HepG2 (cell line): ENCODE data around the gene PIGV. TPM values are rescaled to one million over a fixed set of nuclear protein-coding genes. Genes with fewer than 3 reads are reported as not detected.

ENCODE experiments used
- ATM ChIP-seq: fragments of 450-650 bp; IDR thresholded peaks from 2 replicates; pipeline ENCODE4 v1.7.1; 2017; ENCODE audit warnings: mild to moderate bottlenecking, borderline replicate concordance
- CEBPB ChIP-seq: IDR thresholded peaks from 2 replicates; pipeline ENCODE4 v1.6.1; 2011; ENCODE audit warnings: low read depth, low read length, improper control_type of control experiment, borderline replicate concordance
- ELF4 ChIP-seq: sonication (generic); formaldehyde crosslinking; IDR thresholded peaks from 2 replicates; pipeline ENCODE4 v1.5.0; 2020; ENCODE audit warnings: missing genetic modification reagents, mild to moderate bottlenecking, moderate library complexity, borderline replicate concordance
- EZH2 ChIP-seq: conservative IDR thresholded peaks from 2 replicates; pipeline ENCODE4 v1.6.1; 2012; ENCODE audit warnings: mild to moderate bottlenecking, low read depth, low read length, moderate library complexity
- GATAD1 ChIP-seq: IDR thresholded peaks from 2 replicates; pipeline ENCODE4 v1.6.1; 2016; ENCODE audit warnings: missing genetic modification reagents, missing compliant biosample characterization
- GATAD2A ChIP-seq: IDR thresholded peaks from 2 replicates; pipeline ENCODE4 v1.6.1; 2016
- JDP2 ChIP-seq: sonication (generic); formaldehyde crosslinking; IDR thresholded peaks from 2 replicates; pipeline ENCODE4 v1.8.1; 2022; ENCODE audit warnings: missing genetic modification reagents, borderline replicate concordance
- MEF2D ChIP-seq: sonication (generic); formaldehyde crosslinking; IDR thresholded peaks from 2 replicates; pipeline ENCODE4 v1.5.1; 2020; ENCODE audit warnings: mild to moderate bottlenecking, missing genetic modification reagents
- NAIF1 ChIP-seq: sonication (generic); formaldehyde crosslinking; IDR thresholded peaks from 2 replicates; pipeline ENCODE4 v1.5.0; 2020; ENCODE audit warnings: mild to moderate bottlenecking, missing genetic modification reagents, borderline replicate concordance
- SIX4 ChIP-seq: sonication (generic); formaldehyde crosslinking; IDR thresholded peaks from 2 replicates; pipeline ENCODE4 v1.4.0; 2020; ENCODE audit warnings: missing genetic modification reagents
- ZFP41 ChIP-seq: sonication (generic); formaldehyde crosslinking; IDR thresholded peaks from 2 replicates; pipeline ENCODE4 v1.4.0; 2020; ENCODE audit warnings: mild to moderate bottlenecking, missing genetic modification reagents, borderline replicate concordance
- ZKSCAN5 ChIP-seq: sonication (generic); formaldehyde crosslinking; IDR thresholded peaks from 2 replicates; pipeline ENCODE4 v1.5.1; 2020; ENCODE audit warnings: mild to moderate bottlenecking, missing genetic modification reagents
- ZNF350 ChIP-seq: sonication (generic); formaldehyde crosslinking; IDR thresholded peaks from 2 replicates; pipeline ENCODE4 v1.4.0; 2020; ENCODE audit warnings: mild to moderate bottlenecking, low read depth, missing genetic modification reagents, borderline replicate concordance
- ZNF501 ChIP-seq: sonication (generic); formaldehyde crosslinking; IDR thresholded peaks from 2 replicates; pipeline ENCODE4 v1.5.1; 2020; ENCODE audit warnings: mild to moderate bottlenecking, moderate library complexity, missing genetic modification reagents
- ZNF7 ChIP-seq: IDR thresholded peaks from 2 replicates; pipeline ENCODE4 v1.6.1; 2016; ENCODE audit warnings: missing biosample characterization, missing genetic modification reagents
- polyA plus RNA-seq, 8 experiments: library from polyadenylated mRNA; depleted of rRNA in 3 of 8; stranded (reverse) in 7 of 8; unstranded in 1 of 8; fragments of >200 nt; fragmentation: Illumina TruSeq in 4 of 8; extraction: Trizol in 4 of 8; gene quantifications; 2 replicates each; pipeline versions ENCODE4 v1.2.1 to v1.2.3, GENCODE V29; 2011 to 2016; ENCODE audit warnings: low read depth in 4 of 8, missing spikeins in 1 of 8, mixed read lengths in 1 of 8; ENCODE audit not compliant: insufficient read depth in 1 of 8
- total RNA-seq, 5 experiments: library from RNA; depleted of rRNA; stranded (reverse); fragments of >200 nt; fragmentation: Illumina TruSeq; extraction: Trizol; gene quantifications; 2 replicates each; pipeline ENCODE4 v1.2.3, GENCODE V29; 2016; ENCODE audit warnings: low read depth in 1 of 5
- TF ChIP-seq, protein P1 (sequence below): sonication (generic); formaldehyde crosslinking; conservative IDR thresholded peaks from 2 replicates; pipeline ENCODE4 v1.4.0; 2020; ENCODE audit warnings: mild to moderate bottlenecking, missing genetic modification reagents, moderate library complexity
- TF ChIP-seq, protein P2 (sequence below): IDR thresholded peaks from 2 replicates; pipeline ENCODE4 v1.6.1; 2016; ENCODE audit warnings: mild to moderate bottlenecking
- TF ChIP-seq, protein P3 (sequence below): IDR thresholded peaks from 2 replicates; pipeline ENCODE4 v1.6.1; 2016; ENCODE audit warnings: missing genetic modification reagents, missing compliant biosample characterization
- TF ChIP-seq, protein P4 (sequence below): sonication (generic); formaldehyde crosslinking; conservative IDR thresholded peaks from 2 replicates; pipeline ENCODE4 v1.8.0; 2022; ENCODE audit warnings: missing genetic modification reagents
- TF ChIP-seq, protein P5 (sequence below): sonication (generic); formaldehyde crosslinking; IDR thresholded peaks from 2 replicates; pipeline ENCODE4 v1.8.0; 2022; ENCODE audit warnings: missing genetic modification reagents, mild to moderate bottlenecking, borderline replicate concordance
- TF ChIP-seq, protein P6 (sequence below): sonication (generic); formaldehyde crosslinking; IDR thresholded peaks from 2 replicates; pipeline ENCODE4 v1.5.0; 2020; ENCODE audit warnings: mild to moderate bottlenecking, missing genetic modification reagents, moderate library complexity

Gene PIGV
- total and polyA plus RNA-seq, 2 of the 13 experiments (the other 11 are each of a cell fraction or from before 2014, with no cell fraction given), result 13.5 to 22.7 TPM

DNA sequence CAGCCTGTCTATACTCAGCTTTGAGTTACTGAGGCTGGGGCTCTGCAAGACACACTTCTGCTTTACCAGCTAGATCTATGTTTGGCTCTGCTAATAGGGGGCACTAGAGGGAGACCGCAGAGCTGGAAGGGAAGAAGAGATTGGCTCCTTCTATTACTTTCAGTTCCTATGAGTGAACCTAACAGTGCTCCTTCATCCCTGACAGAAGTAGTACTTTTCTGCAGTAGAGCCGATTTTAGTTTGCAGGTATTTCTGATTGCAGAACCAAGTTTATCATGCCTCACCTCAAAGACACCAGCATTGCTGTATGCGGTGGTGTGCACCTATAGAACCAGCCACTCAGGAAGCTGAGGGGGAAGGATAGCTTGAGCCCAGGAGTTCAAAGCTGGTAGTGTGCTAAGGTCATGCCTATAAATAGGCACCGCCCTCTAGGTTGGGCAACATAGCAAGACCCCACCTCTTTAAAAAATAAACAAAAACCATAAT is 33.1 kb downstream of the PIGV start (continued):
- TF ChIP-seq, protein P1, sequence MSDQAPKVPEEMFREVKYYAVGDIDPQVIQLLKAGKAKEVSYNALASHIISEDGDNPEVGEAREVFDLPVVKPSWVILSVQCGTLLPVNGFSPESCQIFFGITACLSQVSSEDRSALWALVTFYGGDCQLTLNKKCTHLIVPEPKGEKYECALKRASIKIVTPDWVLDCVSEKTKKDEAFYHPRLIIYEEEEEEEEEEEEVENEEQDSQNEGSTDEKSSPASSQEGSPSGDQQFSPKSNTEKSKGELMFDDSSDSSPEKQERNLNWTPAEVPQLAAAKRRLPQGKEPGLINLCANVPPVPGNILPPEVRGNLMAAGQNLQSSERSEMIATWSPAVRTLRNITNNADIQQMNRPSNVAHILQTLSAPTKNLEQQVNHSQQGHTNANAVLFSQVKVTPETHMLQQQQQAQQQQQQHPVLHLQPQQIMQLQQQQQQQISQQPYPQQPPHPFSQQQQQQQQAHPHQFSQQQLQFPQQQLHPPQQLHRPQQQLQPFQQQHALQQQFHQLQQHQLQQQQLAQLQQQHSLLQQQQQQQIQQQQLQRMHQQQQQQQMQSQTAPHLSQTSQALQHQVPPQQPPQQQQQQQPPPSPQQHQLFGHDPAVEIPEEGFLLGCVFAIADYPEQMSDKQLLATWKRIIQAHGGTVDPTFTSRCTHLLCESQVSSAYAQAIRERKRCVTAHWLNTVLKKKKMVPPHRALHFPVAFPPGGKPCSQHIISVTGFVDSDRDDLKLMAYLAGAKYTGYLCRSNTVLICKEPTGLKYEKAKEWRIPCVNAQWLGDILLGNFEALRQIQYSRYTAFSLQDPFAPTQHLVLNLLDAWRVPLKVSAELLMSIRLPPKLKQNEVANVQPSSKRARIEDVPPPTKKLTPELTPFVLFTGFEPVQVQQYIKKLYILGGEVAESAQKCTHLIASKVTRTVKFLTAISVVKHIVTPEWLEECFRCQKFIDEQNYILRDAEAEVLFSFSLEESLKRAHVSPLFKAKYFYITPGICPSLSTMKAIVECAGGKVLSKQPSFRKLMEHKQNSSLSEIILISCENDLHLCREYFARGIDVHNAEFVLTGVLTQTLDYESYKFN (CRISPR knock-in tag), result no peak
- TF ChIP-seq, protein P2, sequence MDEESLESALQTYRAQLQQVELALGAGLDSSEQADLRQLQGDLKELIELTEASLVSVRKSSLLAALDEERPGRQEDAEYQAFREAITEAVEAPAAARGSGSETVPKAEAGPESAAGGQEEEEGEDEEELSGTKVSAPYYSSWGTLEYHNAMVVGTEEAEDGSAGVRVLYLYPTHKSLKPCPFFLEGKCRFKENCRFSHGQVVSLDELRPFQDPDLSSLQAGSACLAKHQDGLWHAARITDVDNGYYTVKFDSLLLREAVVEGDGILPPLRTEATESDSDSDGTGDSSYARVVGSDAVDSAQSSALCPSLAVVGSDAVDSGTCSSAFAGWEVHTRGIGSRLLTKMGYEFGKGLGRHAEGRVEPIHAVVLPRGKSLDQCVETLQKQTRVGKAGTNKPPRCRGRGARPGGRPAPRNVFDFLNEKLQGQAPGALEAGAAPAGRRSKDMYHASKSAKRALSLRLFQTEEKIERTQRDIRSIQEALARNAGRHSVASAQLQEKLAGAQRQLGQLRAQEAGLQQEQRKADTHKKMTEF (CRISPR knock-in tag), result 0 out of 2 replicates have a peak, but pooled peaks have one; percentile 28
- TF ChIP-seq MEF2D, result peak; percentile 83
- TF ChIP-seq, protein P3, sequence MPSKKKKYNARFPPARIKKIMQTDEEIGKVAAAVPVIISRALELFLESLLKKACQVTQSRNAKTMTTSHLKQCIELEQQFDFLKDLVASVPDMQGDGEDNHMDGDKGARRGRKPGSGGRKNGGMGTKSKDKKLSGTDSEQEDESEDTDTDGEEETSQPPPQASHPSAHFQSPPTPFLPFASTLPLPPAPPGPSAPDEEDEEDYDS (CRISPR knock-in tag), result no peak
- no peak for TF ChIP-seq EZH2
- TF ChIP-seq ZNF501 (CRISPR knock-in tag), result 0 out of 2 replicates have a peak, but pooled peaks have one; percentile 15
- no peak for TF ChIP-seq SIX4 (CRISPR knock-in tag)
- TF ChIP-seq GATAD2A (CRISPR knock-in tag), result 0 out of 2 replicates have a peak, but pooled peaks have one; percentile 14
- no peak for TF ChIP-seq ZNF7 (CRISPR knock-in tag)
- TF ChIP-seq ZKSCAN5 (CRISPR knock-in tag), result no peak
- TF ChIP-seq, protein P4, sequence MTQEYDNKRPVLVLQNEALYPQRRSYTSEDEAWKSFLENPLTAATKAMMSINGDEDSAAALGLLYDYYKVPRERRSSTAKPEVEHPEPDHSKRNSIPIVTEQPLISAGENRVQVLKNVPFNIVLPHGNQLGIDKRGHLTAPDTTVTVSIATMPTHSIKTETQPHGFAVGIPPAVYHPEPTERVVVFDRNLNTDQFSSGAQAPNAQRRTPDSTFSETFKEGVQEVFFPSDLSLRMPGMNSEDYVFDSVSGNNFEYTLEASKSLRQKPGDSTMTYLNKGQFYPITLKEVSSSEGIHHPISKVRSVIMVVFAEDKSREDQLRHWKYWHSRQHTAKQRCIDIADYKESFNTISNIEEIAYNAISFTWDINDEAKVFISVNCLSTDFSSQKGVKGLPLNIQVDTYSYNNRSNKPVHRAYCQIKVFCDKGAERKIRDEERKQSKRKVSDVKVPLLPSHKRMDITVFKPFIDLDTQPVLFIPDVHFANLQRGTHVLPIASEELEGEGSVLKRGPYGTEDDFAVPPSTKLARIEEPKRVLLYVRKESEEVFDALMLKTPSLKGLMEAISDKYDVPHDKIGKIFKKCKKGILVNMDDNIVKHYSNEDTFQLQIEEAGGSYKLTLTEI (CRISPR knock-in tag), result no peak
- TF ChIP-seq NAIF1 (CRISPR knock-in tag), result peak; percentile 56; the same call in 1 of the 2 replicates
- no peak for TF ChIP-seq ZFP41 (CRISPR knock-in tag)
- peak; percentile 42; the same call in 1 of the 2 replicates for TF ChIP-seq CEBPB
- no peak for TF ChIP-seq ATM
- TF ChIP-seq, protein P5, sequence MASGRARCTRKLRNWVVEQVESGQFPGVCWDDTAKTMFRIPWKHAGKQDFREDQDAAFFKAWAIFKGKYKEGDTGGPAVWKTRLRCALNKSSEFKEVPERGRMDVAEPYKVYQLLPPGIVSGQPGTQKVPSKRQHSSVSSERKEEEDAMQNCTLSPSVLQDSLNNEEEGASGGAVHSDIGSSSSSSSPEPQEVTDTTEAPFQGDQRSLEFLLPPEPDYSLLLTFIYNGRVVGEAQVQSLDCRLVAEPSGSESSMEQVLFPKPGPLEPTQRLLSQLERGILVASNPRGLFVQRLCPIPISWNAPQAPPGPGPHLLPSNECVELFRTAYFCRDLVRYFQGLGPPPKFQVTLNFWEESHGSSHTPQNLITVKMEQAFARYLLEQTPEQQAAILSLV (CRISPR knock-in tag), result no peak
- TF ChIP-seq ZNF350 (CRISPR knock-in tag), result no peak
- TF ChIP-seq JDP2 (CRISPR knock-in tag), result no peak
- no peak for TF ChIP-seq ELF4 (CRISPR knock-in tag)
- TF ChIP-seq, protein P6, sequence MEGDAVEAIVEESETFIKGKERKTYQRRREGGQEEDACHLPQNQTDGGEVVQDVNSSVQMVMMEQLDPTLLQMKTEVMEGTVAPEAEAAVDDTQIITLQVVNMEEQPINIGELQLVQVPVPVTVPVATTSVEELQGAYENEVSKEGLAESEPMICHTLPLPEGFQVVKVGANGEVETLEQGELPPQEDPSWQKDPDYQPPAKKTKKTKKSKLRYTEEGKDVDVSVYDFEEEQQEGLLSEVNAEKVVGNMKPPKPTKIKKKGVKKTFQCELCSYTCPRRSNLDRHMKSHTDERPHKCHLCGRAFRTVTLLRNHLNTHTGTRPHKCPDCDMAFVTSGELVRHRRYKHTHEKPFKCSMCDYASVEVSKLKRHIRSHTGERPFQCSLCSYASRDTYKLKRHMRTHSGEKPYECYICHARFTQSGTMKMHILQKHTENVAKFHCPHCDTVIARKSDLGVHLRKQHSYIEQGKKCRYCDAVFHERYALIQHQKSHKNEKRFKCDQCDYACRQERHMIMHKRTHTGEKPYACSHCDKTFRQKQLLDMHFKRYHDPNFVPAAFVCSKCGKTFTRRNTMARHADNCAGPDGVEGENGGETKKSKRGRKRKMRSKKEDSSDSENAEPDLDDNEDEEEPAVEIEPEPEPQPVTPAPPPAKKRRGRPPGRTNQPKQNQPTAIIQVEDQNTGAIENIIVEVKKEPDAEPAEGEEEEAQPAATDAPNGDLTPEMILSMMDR (CRISPR knock-in tag), result peak; percentile 45
- no peak for TF ChIP-seq GATAD1 (CRISPR knock-in tag)
